HepG2 (cell line): Measurements from ENCODE around the gene LZTR1. TPM values are rescaled to one million over a fixed set of nuclear protein-coding genes. Genes with fewer than 3 reads are reported as not detected.

Experiments used
- GATAD1 ChIP-seq: IDR thresholded peaks from 2 replicates; pipeline ENCODE4 v1.6.1; 2016; ENCODE audit warnings: missing genetic modification reagents, missing compliant biosample characterization
- IKZF1 ChIP-seq: fragments of 450-650 bp; IDR thresholded peaks from 2 replicates; pipeline ENCODE4 v1.7.1; 2016
- NCOA2 ChIP-seq: sonication (generic); formaldehyde crosslinking; IDR thresholded peaks from 2 replicates; pipeline ENCODE4 v1.8.0; 2022; ENCODE audit warnings: inconsistent platforms
- NR2C2 ChIP-seq: sonication (generic); formaldehyde crosslinking; IDR thresholded peaks from 2 replicates; pipeline ENCODE4 v1.4.0; 2020; ENCODE audit warnings: missing genetic modification reagents, mild to moderate bottlenecking, moderate library complexity, borderline replicate concordance
- RBFOX2 ChIP-seq: fragments of 200-400 bp; formaldehyde crosslinking; IDR thresholded peaks from 2 replicates; pipeline ENCODE4 v1.6.1; 2017; ENCODE audit warnings: low read depth, mild to moderate bottlenecking, low read length
- SIX1 ChIP-seq: sonication (generic); formaldehyde crosslinking; IDR thresholded peaks from 2 replicates; pipeline ENCODE4 v1.4.0; 2020; ENCODE audit warnings: missing genetic modification reagents, borderline replicate concordance
- SIX4 ChIP-seq: sonication (generic); formaldehyde crosslinking; IDR thresholded peaks from 2 replicates; pipeline ENCODE4 v1.4.0; 2020; ENCODE audit warnings: missing genetic modification reagents
- SMAD9 ChIP-seq: sonication (generic); formaldehyde crosslinking; IDR thresholded peaks from 2 replicates; pipeline ENCODE4 v1.5.1; 2020; ENCODE audit warnings: mild to moderate bottlenecking, missing genetic modification reagents
- SRSF9 ChIP-seq: fragments of 200-400 bp; formaldehyde crosslinking; IDR thresholded peaks from 2 replicates; pipeline ENCODE4 v1.6.1; 2018; ENCODE audit warnings: borderline replicate concordance, mild to moderate bottlenecking, low read depth, low read length; ENCODE audit not compliant: insufficient read depth, poor library complexity, severe bottlenecking
- YY1 ChIP-seq: IDR thresholded peaks from 2 replicates; pipeline ENCODE4 v1.6.1; 2011; ENCODE audit warnings: low read length, low read depth, moderate library complexity, mild to moderate bottlenecking; ENCODE audit not compliant: insufficient read depth, insufficient replicate concordance
- ZFP37 ChIP-seq: sonication (generic); formaldehyde crosslinking; IDR thresholded peaks from 2 replicates; pipeline ENCODE4 v1.4.0; 2020; ENCODE audit warnings: missing genetic modification reagents, borderline replicate concordance
- ZFP91 ChIP-seq: sonication (generic); formaldehyde crosslinking; IDR thresholded peaks from 2 replicates; pipeline ENCODE4 v1.9.0; 2022; ENCODE audit warnings: missing genetic modification reagents, mild to moderate bottlenecking, borderline replicate concordance
- ZNF329 ChIP-seq: sonication (generic); formaldehyde crosslinking; IDR thresholded peaks from 2 replicates; pipeline ENCODE4 v1.9.0; 2021; ENCODE audit warnings: low read depth, mild to moderate bottlenecking, missing genetic modification reagents
- ZNF441 ChIP-seq: sonication (generic); formaldehyde crosslinking; IDR thresholded peaks from 2 replicates; pipeline ENCODE4 v1.7.0; 2021; ENCODE audit warnings: missing genetic modification reagents, borderline replicate concordance
- ZNF501 ChIP-seq: sonication (generic); formaldehyde crosslinking; IDR thresholded peaks from 2 replicates; pipeline ENCODE4 v1.5.1; 2020; ENCODE audit warnings: mild to moderate bottlenecking, moderate library complexity, missing genetic modification reagents
- ZNF576 ChIP-seq: sonication (generic); formaldehyde crosslinking; IDR thresholded peaks from 2 replicates; pipeline ENCODE4 v1.4.0; 2020; ENCODE audit warnings: mild to moderate bottlenecking, missing genetic modification reagents
- ZNF646 ChIP-seq: sonication (generic); formaldehyde crosslinking; IDR thresholded peaks from 2 replicates; pipeline ENCODE4 v1.9.0; 2021; ENCODE audit warnings: mild to moderate bottlenecking, missing genetic modification reagents
- ZNF674 ChIP-seq: sonication (generic); formaldehyde crosslinking; IDR thresholded peaks from 2 replicates; pipeline ENCODE4 v1.5.0; 2020; ENCODE audit warnings: low read depth, mild to moderate bottlenecking, missing genetic modification reagents
- ZNF709 ChIP-seq: sonication (generic); formaldehyde crosslinking; IDR thresholded peaks from 2 replicates; pipeline ENCODE4 v1.5.0; 2020; ENCODE audit warnings: mild to moderate bottlenecking, missing genetic modification reagents
- ZNF891 ChIP-seq: sonication (generic); formaldehyde crosslinking; IDR thresholded peaks from 2 replicates; pipeline ENCODE4 v1.5.0; 2020; ENCODE audit warnings: mild to moderate bottlenecking, missing genetic modification reagents
- polyA plus RNA-seq, 8 experiments: library from polyadenylated mRNA; depleted of rRNA in 3 of 8; stranded (reverse) in 7 of 8; unstranded in 1 of 8; fragments of >200 nt; fragmentation: Illumina TruSeq in 4 of 8; extraction: Trizol in 4 of 8; gene quantifications; 2 replicates each; pipeline versions ENCODE4 v1.2.1 to v1.2.3, GENCODE V29; 2011 to 2016; ENCODE audit warnings: low read depth in 4 of 8, missing spikeins in 1 of 8, mixed read lengths in 1 of 8; ENCODE audit not compliant: insufficient read depth in 1 of 8
- total RNA-seq, 5 experiments: library from RNA; depleted of rRNA; stranded (reverse); fragments of >200 nt; fragmentation: Illumina TruSeq; extraction: Trizol; gene quantifications; 2 replicates each; pipeline ENCODE4 v1.2.3, GENCODE V29; 2016; ENCODE audit warnings: low read depth in 1 of 5
- TF ChIP-seq, protein P1 (sequence below): IDR thresholded peaks from 2 replicates; pipeline ENCODE4 v1.6.1; 2016; ENCODE audit warnings: low read depth, control low read depth

The LZTR1 gene
- total and polyA plus RNA-seq, 2 of the 13 experiments (the other 11 are each of a cell fraction or from before 2014, with no cell fraction given) = 21.8 to 22.4 TPM

GRCh38 chr22:20957102-20957682, 24.9 kb upstream of the LZTR1 start (continued):
- TF ChIP-seq ZNF646 = no peak
- no peak for TF ChIP-seq ZNF501 (CRISPR knock-in tag)
- TF ChIP-seq ZNF709 = peak; percentile 72
- no peak for TF ChIP-seq ZNF441 (CRISPR knock-in tag)
- peak; percentile 35; the same call in 1 of the 2 replicates for TF ChIP-seq NR2C2 (CRISPR knock-in tag)
- peak; percentile 86 for TF ChIP-seq RBFOX2
- TF ChIP-seq GATAD1 (CRISPR knock-in tag) = no peak
- peak; percentile 12 for TF ChIP-seq YY1
- no peak for TF ChIP-seq ZNF891
- TF ChIP-seq SMAD9 (CRISPR knock-in tag) = 0 out of 2 replicates have a peak, but pooled peaks have one; percentile 17
- no peak for TF ChIP-seq SRSF9
- TF ChIP-seq IKZF1 = no peak
- TF ChIP-seq NCOA2 = 0 out of 2 replicates have a peak, but pooled peaks have one; percentile 20
- TF ChIP-seq ZNF576 (CRISPR knock-in tag) = no peak
- peak; percentile 47 for TF ChIP-seq ZFP91 (CRISPR knock-in tag)
- TF ChIP-seq ZFP37 (CRISPR knock-in tag) = no peak
- TF ChIP-seq ZNF329 = no peak
- no peak for TF ChIP-seq SIX4 (CRISPR knock-in tag)
- no peak for TF ChIP-seq ZNF674 (CRISPR knock-in tag)
- no peak for TF ChIP-seq SIX1 (CRISPR knock-in tag)
- TF ChIP-seq, protein P1, sequence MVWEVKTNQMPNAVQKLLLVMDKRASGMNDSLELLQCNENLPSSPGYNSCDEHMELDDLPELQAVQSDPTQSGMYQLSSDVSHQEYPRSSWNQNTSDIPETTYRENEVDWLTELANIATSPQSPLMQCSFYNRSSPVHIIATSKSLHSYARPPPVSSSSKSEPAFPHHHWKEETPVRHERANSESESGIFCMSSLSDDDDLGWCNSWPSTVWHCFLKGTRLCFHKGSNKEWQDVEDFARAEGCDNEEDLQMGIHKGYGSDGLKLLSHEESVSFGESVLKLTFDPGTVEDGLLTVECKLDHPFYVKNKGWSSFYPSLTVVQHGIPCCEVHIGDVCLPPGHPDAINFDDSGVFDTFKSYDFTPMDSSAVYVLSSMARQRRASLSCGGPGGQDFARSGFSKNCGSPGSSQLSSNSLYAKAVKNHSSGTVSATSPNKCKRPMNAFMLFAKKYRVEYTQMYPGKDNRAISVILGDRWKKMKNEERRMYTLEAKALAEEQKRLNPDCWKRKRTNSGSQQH = no peak
